BE2C (cell line): Measurements from ENCODE around the gene VAMP8. TPM values are rescaled to one million over a fixed set of nuclear protein-coding genes. Genes with fewer than 3 reads are reported as not detected.

Experiments
- DNase-seq: peaks from one replicate; pipeline ENCODE4 v3.0.0-alpha.2; 2020
- H3K27me3 ChIP-seq: fragments of 250-450 bp; sonication (Bioruptor Pico); 2 replicates; pipeline ENCODE4 v1.5.1; 2020; ENCODE audit warnings: mild to moderate bottlenecking
- H3K36me3 ChIP-seq: fragments of 250-450 bp; sonication (Bioruptor Pico); 2 replicates; pipeline ENCODE4 v1.5.1; 2020; ENCODE audit warnings: mild to moderate bottlenecking
- H3K4me1 ChIP-seq: fragments of 250-450 bp; sonication (Bioruptor Pico); 2 replicates; pipeline ENCODE4 v1.5.1; 2020
- H3K4me3 ChIP-seq: 2 replicates; pipeline ENCODE4 v1.5.1; 2011; ENCODE audit warnings: low read depth, low read length
- H3K9me3 ChIP-seq: fragments of 250-450 bp; sonication (Bioruptor Pico); 2 replicates; pipeline ENCODE4 v1.5.1; 2020
- CTCF ChIP-seq: IDR thresholded peaks from 2 replicates; pipeline ENCODE4 v1.5.1; 2012; ENCODE audit warnings: mild to moderate bottlenecking, low read depth, low read length
- polyA plus RNA-seq: library from polyadenylated mRNA; unstranded; fragments of >200 nt; gene quantifications from one replicate; pipeline ENCODE4 v1.2.1, GENCODE V29; 2012; ENCODE audit warnings: low read depth, missing spikeins; ENCODE audit not compliant: insufficient read length, insufficient read depth

VAMP8 gene
- polyA plus RNA-seq, result 1.4 TPM

GRCh38 chr2:85577386-85578242 lies at the start of gene VAMP8:
Gene VAMP8 (plus strand): TSS chr2:85577586. CDS start chr2:85577647, 61 bp downstream.
- no peaks in the 10 kb centered on the region for H3K36me3 ChIP-seq
- H3K9me3 ChIP-seq, result no peaks in the 10 kb centered on the region
- H3K27me3 ChIP-seq, result no peaks in the 10 kb centered on the region
- TF ChIP-seq CTCF, result no peak
- no peak for DNase-seq
- H3K4me1 ChIP-seq, result no peaks in the 10 kb centered on the region
- no peak within 1 kb of the TSS for H3K4me3 ChIP-seq

DNA sequence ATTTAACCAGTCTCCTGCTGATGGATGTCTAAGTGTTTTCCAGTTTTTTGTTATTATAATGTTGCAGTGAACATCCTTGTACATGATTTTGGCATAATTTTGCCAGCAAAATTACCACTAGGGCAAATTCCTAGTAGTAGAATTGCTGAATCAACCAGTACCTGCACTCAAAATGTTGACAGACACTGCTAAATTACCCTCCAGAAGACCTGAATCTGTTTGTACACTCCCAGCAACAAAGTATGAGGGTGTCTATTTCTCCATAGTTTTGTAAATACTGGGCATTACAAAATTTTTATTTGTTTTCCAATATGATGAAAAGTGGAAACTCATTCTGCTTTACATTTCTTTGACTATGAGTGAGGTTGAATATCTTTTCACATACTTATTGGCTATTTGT lies 49.6 kb upstream of the VAMP8 start:
- Histone ChIP-seq H3K36me3 (no peaks in the 10 kb centered on the region), H3K9me3 (no peaks in the 10 kb centered on the region), H3K4me3 (no peak overlapping the region), H3K27me3 (no peaks in the 10 kb centered on the region), H3K4me1 (peaks cover 18% of the 10 kb centered on the region)
- TF ChIP-seq CTCF, result no peak
- DNase-seq, result no peak

- no peak for DNase-seq
- TF ChIP-seq CTCF, result no peak
Observed at GRCh38 chr2:85528355-85528754, 49.0 kb upstream of the VAMP8 start.

GRCh38 chr2:85529809-85530208 lies 47.6 kb upstream of the VAMP8 start:
- no peaks in the 10 kb centered on the region for H3K9me3 ChIP-seq
- H3K27me3 ChIP-seq, result no peaks in the 10 kb centered on the region
- H3K36me3 ChIP-seq, result no peaks in the 10 kb centered on the region
- peaks cover 9% of the 10 kb centered on the region for H3K4me1 ChIP-seq
- TF ChIP-seq CTCF, result no peak
- H3K4me3 ChIP-seq, result no peak overlapping the region
- no peak for DNase-seq

More at GRCh38 chr2:85528355-85528754, 49.0 kb upstream of the VAMP8 start:
- Histone ChIP-seq H3K9me3 (no peaks in the 10 kb centered on the region), H3K36me3 (no peaks in the 10 kb centered on the region), H3K27me3 (no peaks in the 10 kb centered on the region), H3K4me1 (peaks cover 12% of the 10 kb centered on the region), H3K4me3 (no peak overlapping the region)

- Histone ChIP-seq H3K36me3 (no peaks in the 10 kb centered on the region), H3K4me1 (peaks cover 3% of the 10 kb centered on the region; the same call in 1 of the 2 replicates), H3K4me3 (no peak overlapping the region), H3K27me3 (no peaks in the 10 kb centered on the region), H3K9me3 (no peaks in the 10 kb centered on the region)
- no peak for TF ChIP-seq CTCF
- no peak for DNase-seq
Observed at GRCh38 chr2:85531589-85531988, 45.8 kb upstream of the VAMP8 start.

DNA sequence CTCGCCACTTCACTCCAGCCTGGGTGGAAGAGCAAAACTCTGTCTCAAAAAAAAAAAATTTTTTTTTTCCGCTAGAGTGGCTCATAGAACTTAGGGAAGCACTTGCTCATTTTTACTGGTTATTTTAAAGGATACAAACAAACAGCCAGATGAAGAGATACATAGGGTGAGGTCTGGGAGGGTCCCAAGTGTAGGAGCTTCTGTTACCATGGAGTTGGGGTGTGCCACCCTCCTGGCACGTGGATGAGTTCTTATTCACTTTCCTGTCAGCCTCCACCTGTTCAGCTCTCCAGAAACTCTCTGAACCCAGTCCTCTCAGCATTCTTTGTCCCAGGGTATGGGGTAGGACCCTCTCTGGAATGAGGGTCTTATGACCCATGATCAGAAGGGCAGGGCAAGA lies 43.3 kb upstream of the VAMP8 start:
- Histone ChIP-seq H3K4me3 (no peak overlapping the region), H3K9me3 (no peaks in the 10 kb centered on the region), H3K4me1 (peaks cover 3% of the 10 kb centered on the region; the same call in 1 of the 2 replicates), H3K36me3 (peaks cover under 1% of the 10 kb centered on the region), H3K27me3 (no peaks in the 10 kb centered on the region)
- no peak for DNase-seq
- TF ChIP-seq CTCF, result no peak
